ENCODE results near the gene IGF2BP1.

GRCh38 chr17:49074851-49075540, 77.8 kb downstream of the IGF2BP1 start:
- TF ChIP-seq POLR2A (IDR thresholded peaks at IDR 0.05; ENCODE audit: extremely low read depth, insufficient read length) (no peak), MAX (IDR thresholded peaks at IDR 0.05; ENCODE audit: low read depth, low read length) (no peak), MYC (IDR thresholded peaks at IDR 0.05; ENCODE audit: low read depth, low read length) (no peak)
- TF ChIP-seq, protein P1, sequence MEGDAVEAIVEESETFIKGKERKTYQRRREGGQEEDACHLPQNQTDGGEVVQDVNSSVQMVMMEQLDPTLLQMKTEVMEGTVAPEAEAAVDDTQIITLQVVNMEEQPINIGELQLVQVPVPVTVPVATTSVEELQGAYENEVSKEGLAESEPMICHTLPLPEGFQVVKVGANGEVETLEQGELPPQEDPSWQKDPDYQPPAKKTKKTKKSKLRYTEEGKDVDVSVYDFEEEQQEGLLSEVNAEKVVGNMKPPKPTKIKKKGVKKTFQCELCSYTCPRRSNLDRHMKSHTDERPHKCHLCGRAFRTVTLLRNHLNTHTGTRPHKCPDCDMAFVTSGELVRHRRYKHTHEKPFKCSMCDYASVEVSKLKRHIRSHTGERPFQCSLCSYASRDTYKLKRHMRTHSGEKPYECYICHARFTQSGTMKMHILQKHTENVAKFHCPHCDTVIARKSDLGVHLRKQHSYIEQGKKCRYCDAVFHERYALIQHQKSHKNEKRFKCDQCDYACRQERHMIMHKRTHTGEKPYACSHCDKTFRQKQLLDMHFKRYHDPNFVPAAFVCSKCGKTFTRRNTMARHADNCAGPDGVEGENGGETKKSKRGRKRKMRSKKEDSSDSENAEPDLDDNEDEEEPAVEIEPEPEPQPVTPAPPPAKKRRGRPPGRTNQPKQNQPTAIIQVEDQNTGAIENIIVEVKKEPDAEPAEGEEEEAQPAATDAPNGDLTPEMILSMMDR (IDR thresholded peaks at IDR 0.05; ENCODE audit: low read depth, low read length): no peak

Data from NB4 (cell line).